ENCODE measurements around the gene ABHD3. TPM values are rescaled to one million over a fixed set of nuclear protein-coding genes. Genes with fewer than 3 reads are reported as not detected.

ABHD3 gene
- total RNA-seq: 6.5 and 7.4 TPM in 2 replicates

GRCh38 chr18:21704603-21705364 lies at the start of gene ABHD3:
TSS of gene ABHD3 (minus strand) at chr18:21704774. CDS start at chr18:21704665, 109 bp downstream.

GRCh38 chr18:21740538-21741311 lies 36.2 kb upstream of the ABHD3 start, which contains the start of gene MIB1:
TSS of gene MIB1 (plus strand) at chr18:21740792. CDS start at chr18:21741584, 792 bp downstream.

GRCh38 chr18:21612125-21613039 lies 92.2 kb downstream of the ABHD3 start, which contains the start of gene SNRPD1:
TSS of gene SNRPD1 (plus strand) at chr18:21612314. CDS start at chr18:21612430, 116 bp downstream.

Other genes starting within 250 kb of the ABHD3 start
- gene ESCO1, start 104.1 kb downstream of the ABHD3 start, total RNA-seq: 8.4 and 14.8 TPM in 2 replicates
- gene SNRPD1, start 92.5 kb downstream of the ABHD3 start, total RNA-seq: 5.0 and 14.7 TPM in 2 replicates
- gene MIB1, start 36.0 kb upstream of the ABHD3 start, total RNA-seq: 58.9 and 60.7 TPM in 2 replicates

Data from smooth muscle cell of trachea (primary cell).